GM21447 (cell line): Measurements from ENCODE around the gene NOB1.

Source experiments
- ATAC-seq: cut with Tn5 transposase; IDR thresholded peaks from one replicate; pipeline ENCODE4 v1.9.1; 2021; ENCODE audit not compliant: unreplicated experiment

NOB1 gene

GRCh38 chr16:69721441-69721957 lies 33.2 kb downstream of the NOB1 start:
- no peak for ATAC-seq

- ATAC-seq, result no peak
These were observed 33.8 kb downstream of the NOB1 start for GRCh38 chr16:69720822-69721430.

- no peak for ATAC-seq
These were observed 36.5 kb downstream of the NOB1 start for GRCh38 chr16:69718111-69718764.

GRCh38 chr16:69717066-69717465 lies 37.7 kb downstream of the NOB1 start:
- ATAC-seq, result no peak

GRCh38 chr16:69712914-69713581 lies 41.7 kb downstream of the NOB1 start:
- no peak for ATAC-seq

DNA sequence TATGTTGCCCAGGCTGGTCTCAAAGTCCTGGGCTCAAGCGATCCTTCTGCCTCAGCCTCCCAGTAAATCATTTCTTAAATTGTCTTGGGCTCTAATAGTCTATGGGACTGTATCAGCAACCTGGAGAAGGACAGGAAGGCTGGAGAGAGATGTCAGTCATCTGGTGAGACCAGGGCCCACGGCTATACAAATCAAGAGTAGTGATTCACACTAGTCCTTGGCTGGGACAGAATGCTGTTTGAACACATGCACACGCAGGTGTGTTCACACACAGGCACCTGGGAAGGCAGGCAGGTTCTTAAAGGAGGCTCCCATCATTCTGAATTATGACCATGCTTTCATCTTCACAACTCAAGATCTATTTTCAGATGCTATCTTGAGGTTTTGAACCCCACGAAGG lies 42.4 kb downstream of the NOB1 start:
- no peak for ATAC-seq

DNA sequence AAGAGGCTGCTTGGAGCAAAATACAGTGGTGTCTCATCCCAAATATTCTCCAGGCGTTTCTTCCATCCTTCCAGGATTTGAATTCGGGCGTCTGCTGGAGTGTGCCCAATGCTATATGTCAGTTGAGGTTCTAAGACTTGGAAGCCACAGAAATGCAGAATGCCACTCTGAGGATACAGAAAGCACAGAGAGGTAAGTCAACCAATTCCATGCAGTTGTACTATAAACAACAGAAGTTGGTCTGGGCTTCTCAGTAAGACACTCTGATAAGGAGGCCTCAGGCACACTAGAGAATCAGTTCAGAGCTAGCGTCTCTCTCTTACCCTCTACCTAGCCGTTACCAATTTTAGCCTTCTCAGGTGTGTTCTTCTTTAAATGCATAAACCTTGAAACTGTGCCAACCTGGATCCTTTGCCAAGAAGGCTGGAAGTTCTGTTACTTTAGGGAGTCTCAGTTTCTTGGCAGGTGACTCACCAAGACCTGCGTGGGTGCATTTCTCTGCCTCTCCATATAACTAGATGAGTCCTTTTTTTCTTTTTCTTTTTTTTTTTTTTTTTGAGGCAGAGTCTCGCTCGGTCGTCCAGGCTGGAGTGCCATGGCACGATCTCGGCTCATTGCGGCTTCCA lies 43.5 kb downstream of the NOB1 start:
- no peak for ATAC-seq

DNA sequence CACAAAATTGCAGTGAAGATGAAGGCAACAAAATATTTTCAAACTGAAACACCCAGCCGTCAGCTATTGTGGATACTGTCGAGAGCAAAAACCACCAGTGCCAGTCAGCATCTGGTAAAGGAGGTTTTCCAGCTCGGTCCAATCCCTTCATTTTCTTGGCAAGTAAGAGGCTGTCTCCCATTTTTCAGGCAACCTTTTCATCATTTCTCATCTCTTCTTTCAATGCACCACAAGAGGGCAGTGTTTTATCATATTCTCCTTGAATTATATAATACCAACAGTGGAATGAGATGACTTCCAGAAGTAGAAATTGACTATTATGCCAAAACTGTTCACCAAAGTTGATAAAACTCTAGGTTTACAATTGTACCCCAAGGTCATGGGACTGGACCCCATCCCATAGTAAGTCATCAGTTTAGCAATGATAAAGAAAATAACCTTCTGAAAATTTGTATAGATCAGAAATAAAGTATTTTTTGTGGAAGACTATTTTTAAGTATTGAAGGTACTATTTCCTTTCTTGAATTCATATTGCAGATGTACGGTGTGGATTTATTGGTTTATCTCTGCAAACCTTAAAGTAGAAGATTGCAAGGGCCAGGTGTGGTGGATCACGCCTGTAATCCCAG lies 45.2 kb downstream of the NOB1 start:
- no peak for ATAC-seq

DNA sequence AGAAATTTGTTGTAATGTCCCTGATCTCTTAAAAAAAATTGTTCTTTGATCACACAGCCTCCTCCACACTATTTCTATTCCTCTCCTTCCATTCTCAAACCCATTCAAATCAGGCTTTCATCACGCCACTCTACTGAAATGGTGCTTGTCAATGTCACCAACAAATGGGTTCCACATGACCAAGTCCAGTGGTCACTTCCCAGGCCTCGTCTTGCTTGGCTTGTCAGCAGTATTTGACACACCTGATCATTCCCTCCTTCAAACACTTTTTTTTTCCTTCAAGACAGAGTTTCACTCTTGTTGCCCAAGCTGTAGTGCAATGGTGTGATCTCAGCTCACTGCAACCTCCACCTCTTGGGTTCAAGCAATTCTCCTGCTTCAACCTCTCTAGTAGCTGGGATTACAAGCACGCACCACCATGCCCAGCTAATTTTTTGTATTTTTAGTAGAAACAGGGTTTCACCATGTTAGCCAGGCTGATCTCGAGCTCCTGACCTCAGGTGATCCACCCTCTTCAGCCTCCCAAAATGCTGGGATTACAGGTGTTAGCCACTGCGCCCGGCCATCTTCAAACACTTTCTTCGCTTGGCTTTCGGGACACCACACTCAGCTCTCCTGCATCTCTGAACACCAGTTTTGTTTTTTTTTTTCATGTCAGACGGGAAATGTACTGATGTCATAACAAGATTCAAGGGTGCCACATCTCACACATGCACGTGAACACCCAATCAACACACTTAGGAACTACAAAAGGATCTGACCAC lies 46.6 kb downstream of the NOB1 start:
- ATAC-seq, result no peak

- ATAC-seq, result no peak
These were observed 47.8 kb downstream of the NOB1 start for GRCh38 chr16:69706975-69707340.

DNA sequence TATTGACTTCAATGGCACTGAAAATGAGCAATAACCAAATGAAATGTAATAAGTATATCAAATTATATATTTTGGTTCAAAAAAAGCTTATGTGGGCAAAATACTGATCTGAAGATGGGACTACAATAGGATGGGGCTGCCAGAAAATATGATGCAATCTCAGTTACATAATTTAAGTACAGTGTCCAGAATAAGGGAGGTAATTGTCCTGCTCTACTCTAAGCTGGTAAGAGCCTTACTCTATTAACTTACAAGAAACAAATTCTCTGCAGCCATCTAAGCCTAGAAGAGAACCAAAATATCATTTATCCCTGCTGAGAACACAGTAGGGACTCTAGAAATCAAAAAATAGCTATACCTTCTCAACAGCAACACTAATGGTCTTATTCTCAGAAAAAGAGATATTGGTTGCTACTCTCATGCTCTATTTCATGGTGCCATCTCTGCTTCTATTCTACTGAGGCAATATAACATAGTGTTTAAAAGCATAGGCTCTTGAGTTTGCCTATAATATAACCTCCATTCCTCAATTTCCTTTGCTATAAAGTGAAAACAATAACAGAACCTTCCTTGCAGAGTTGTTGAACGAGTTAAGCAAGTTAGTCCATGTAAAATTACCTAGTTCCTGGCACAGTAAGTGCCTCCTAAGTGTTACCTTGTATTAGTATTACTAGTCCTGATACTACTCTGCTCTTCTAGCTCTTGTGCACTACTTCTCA lies 48.3 kb downstream of the NOB1 start:
- ATAC-seq, result no peak

GRCh38 chr16:69703638-69704037 lies 51.1 kb downstream of the NOB1 start:
- no peak for ATAC-seq

GRCh38 chr16:69701866-69702265 lies 52.9 kb downstream of the NOB1 start:
- ATAC-seq, result no peak

- no peak for ATAC-seq
These were observed 53.3 kb downstream of the NOB1 start for GRCh38 chr16:69701452-69701851.

- ATAC-seq, result no peak
These were observed 54.8 kb downstream of the NOB1 start for GRCh38 chr16:69699915-69700314.

- no peak for ATAC-seq
These were observed 56.3 kb downstream of the NOB1 start for GRCh38 chr16:69698404-69698803.

- ATAC-seq, result no peak
These were observed 60.8 kb downstream of the NOB1 start for GRCh38 chr16:69693916-69694315.

DNA sequence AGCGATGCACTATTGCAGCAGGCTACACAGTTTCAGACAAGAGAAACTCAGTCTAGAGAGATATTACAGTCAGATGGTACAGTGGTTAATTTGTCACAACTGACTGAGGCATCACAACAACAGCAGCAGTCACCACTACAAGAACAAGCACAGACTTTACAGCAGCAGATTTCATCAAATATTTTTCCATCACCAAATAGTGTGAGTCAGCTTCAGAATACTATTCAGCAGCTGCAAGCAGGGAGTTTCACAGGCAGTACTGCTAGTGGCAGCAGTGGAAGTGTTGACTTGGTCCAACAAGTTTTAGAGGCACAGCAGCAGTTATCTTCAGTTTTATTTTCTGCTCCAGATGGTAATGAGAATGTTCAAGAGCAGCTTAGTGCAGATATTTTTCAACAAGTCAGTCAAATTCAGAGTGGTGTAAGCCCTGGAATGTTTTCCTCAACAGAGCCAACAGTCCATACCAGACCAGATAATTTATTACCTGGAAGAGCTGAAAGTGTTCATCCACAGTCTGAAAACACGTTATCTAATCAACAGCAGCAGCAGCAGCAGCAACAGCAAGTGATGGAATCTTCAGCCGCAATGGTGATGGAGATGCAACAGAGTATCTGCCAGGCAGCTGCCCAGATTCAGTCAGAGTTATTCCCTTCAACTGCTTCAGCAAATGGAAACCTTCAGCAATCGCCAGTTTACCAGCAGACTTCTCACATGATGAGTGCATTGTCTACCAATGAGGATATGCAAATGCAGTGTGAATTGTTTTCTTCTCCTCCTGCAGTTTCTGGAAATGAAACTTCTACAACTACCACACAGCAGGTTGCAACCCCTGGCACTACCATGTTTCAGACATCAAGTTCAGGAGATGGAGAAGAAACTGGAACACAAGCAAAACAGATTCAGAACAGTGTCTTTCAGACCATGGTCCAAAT lies 62.5 kb downstream of the NOB1 start:
- ATAC-seq, result no peak
